Activated CD4-positive, CD25-positive, alpha-beta regulatory T cell treated with anti-CD3 and anti-CD28 coated beads, Interleukin-2, amount 50 U/mL, for 16 hours (primary cell): Measurements from ENCODE around the gene EEFSEC.

Source experiments
- DNase-seq: peaks from one replicate; pipeline ENCODE4 v3.0.0-alpha.2; 2020; ENCODE audit warnings: low read depth, low spot score

Gene EEFSEC

GRCh38 chr3:128390867-128391266, 237.6 kb downstream of the EEFSEC start:
- DNase-seq: no peak

- no peak for DNase-seq
Observed at GRCh38 chr3:128392021-128392420, 238.7 kb downstream of the EEFSEC start.

- no peak for DNase-seq
Observed at GRCh38 chr3:128392818-128393544, 239.7 kb downstream of the EEFSEC start.

- no peak for DNase-seq
Observed at GRCh38 chr3:128394033-128394432, 240.8 kb downstream of the EEFSEC start.

GRCh38 chr3:128395046-128395445, 241.8 kb downstream of the EEFSEC start:
- DNase-seq: no peak

GRCh38 chr3:128395500-128396162, 242.3 kb downstream of the EEFSEC start:
- no peak for DNase-seq

- no peak for DNase-seq
Observed at GRCh38 chr3:128397484-128397883, 244.2 kb downstream of the EEFSEC start.

GRCh38 chr3:128398586-128398985, 245.3 kb downstream of the EEFSEC start:
- DNase-seq: no peak

GRCh38 chr3:128399221-128399915, 246.1 kb downstream of the EEFSEC start:
- DNase-seq: no peak

GRCh38 chr3:128400671-128401070, 247.4 kb downstream of the EEFSEC start:
- no peak for DNase-seq

GRCh38 chr3:128402319-128402718, 249.0 kb downstream of the EEFSEC start:
- no peak for DNase-seq

- no peak for DNase-seq
Observed at GRCh38 chr3:128402998-128403397, 249.7 kb downstream of the EEFSEC start.

GRCh38 chr3:128404276-128405068, 251.2 kb downstream of the EEFSEC start:
- no peak for DNase-seq

GRCh38 chr3:128405554-128406277, 252.4 kb downstream of the EEFSEC start:
- no peak for DNase-seq

- DNase-seq: no peak
Observed at GRCh38 chr3:128407247-128407646, 254.0 kb downstream of the EEFSEC start.

- no peak for DNase-seq
Observed at GRCh38 chr3:128408012-128408692, 254.9 kb downstream of the EEFSEC start.

- no peak for DNase-seq
Observed at GRCh38 chr3:128408693-128409623, 255.7 kb downstream of the EEFSEC start.

GRCh38 chr3:128409624-128410581, 256.6 kb downstream of the EEFSEC start:
- DNase-seq: no peak
